ENCODE measurements around the gene PRDM16.
"Not testable (repeated sequence)": the region's sequence is repeated elsewhere in the genome, so short reads cannot be mapped to it uniquely, and the experiment has no call there.

Gene PRDM16

GRCh38 chr1:3236955-3237354 is 168.0 kb downstream of the PRDM16 start:
- no peak for DNase-seq

- no peak for DNase-seq
Observed at GRCh38 chr1:3237570-3237969, 168.6 kb downstream of the PRDM16 start.

- DNase-seq = no peak
Observed at GRCh38 chr1:3237994-3238702, 169.1 kb downstream of the PRDM16 start.

- DNase-seq = no peak
Observed at GRCh38 chr1:3238703-3239278, 169.8 kb downstream of the PRDM16 start.

- DNase-seq = not testable (repeated sequence)
Observed at GRCh38 chr1:3239991-3240390, 171.0 kb downstream of the PRDM16 start.

GRCh38 chr1:3240524-3241235 is 171.7 kb downstream of the PRDM16 start:
- DNase-seq = no peak

- DNase-seq = no peak
Observed at GRCh38 chr1:3241236-3241550, 172.2 kb downstream of the PRDM16 start.

GRCh38 chr1:3241673-3242407 is 172.8 kb downstream of the PRDM16 start:
- DNase-seq = no peak

GRCh38 chr1:3242408-3243260 is 173.6 kb downstream of the PRDM16 start:
- no peak for DNase-seq

GRCh38 chr1:3243304-3243703 is 174.3 kb downstream of the PRDM16 start:
- no peak for DNase-seq

GRCh38 chr1:3244025-3244926 is 175.3 kb downstream of the PRDM16 start:
- DNase-seq = no peak

GRCh38 chr1:3244927-3245315 is 175.9 kb downstream of the PRDM16 start:
- DNase-seq = no peak

GRCh38 chr1:3245344-3245743 is 176.3 kb downstream of the PRDM16 start:
- no peak for DNase-seq

- DNase-seq = no peak
Observed at GRCh38 chr1:3245768-3246167, 176.8 kb downstream of the PRDM16 start.

GRCh38 chr1:3246251-3246650 is 177.2 kb downstream of the PRDM16 start:
- DNase-seq = no peak

GRCh38 chr1:3247521-3248121 is 178.6 kb downstream of the PRDM16 start:
- DNase-seq = no peak

GRCh38 chr1:3248155-3249141 is 179.4 kb downstream of the PRDM16 start:
- no peak for DNase-seq

GRCh38 chr1:3249231-3249630 is 180.2 kb downstream of the PRDM16 start:
- no peak for DNase-seq

- DNase-seq = no peak
Observed at GRCh38 chr1:3249631-3250501, 180.9 kb downstream of the PRDM16 start.
